T-helper 2 cell (primary cell): ENCODE measurements around the gene TEX30.

Source experiments
- DNase-seq, 5 experiments: peaks; one replicate each; pipeline versions ENCODE4 v3.0.0 to v3.0.0-alpha.2; 2012 to 2022

The TEX30 gene

GRCh38 chr13:102779436-102780159, 6.0 kb upstream of the TEX30 start:
- peak in 2 of 5 experiments; percentile 62 to 96 for DNase-seq

- DNase-seq, result no peak
Measured at GRCh38 chr13:102777736-102778135, 4.2 kb upstream of the TEX30 start.

- no peak for DNase-seq
Measured at GRCh38 chr13:102776271-102776670, 2.7 kb upstream of the TEX30 start.

DNA sequence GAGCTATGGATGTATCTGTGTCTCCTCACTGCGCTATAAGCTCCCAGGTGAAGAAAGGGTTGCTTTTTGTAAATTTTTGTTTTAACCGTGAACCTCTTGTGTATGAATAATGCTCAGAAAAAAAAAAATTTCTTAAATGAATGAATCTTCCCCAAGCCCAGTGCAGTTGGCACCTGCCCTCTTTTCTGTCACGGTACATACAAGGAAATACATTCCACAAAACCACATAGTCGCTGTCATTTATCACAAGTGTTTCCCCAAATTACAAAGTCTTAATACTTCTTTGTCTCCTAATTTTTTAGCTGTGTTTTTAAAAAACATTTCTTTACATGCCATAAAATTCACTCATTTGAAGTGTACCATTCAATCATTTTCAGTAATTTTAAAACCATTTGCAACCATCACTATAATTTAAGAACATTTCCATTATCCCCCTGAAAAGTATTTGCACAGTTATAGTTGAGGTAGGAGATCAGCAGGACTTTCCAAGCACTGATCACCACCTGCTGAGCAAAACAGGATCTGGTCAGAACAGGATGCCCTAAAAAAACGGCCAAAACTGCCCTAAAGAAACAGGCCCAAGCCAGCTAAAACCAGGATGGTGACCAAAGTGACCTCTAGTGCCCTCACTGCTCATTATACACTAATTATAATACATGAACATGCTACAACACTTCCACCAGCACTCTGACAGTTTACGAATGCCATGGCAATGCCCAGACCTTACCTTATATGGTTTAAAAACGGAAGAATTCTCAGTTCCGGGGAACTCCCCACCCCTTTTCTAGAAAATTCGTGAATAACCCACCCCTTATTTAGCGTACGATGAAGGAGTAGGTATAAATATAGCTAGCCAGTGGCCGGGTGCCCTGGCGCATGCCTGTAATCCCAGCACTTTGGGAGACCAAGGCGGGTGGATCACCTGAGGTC, 1.3 kb upstream of the TEX30 start:
- DNase-seq, result no peak

DNA sequence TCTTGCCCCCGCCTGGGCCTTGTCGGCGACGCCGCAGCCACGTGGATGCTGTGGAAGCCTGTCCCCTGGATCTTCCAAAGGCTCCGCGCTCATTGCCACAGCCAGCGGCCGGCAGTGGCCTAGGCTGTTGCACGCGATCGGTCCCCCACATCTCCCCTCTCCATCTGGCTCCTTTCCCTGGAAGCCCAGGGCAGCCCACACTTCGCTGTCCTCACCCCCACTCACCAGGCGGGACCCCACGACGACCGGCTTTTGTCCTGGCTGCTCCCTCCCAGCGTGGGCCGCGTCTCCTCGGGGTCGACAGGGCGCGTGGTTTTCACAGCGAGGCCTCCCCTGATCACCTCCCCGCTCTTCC, 605 bp upstream of the TEX30 start:
- no peak for DNase-seq

- no peak for DNase-seq
Measured at GRCh38 chr13:102772042-102772425, 1.6 kb downstream of the TEX30 start.

- no peak for DNase-seq
Measured at GRCh38 chr13:102771298-102772041, 2.1 kb downstream of the TEX30 start.

GRCh38 chr13:102770435-102770834, 3.2 kb downstream of the TEX30 start:
- DNase-seq, result no peak

DNA sequence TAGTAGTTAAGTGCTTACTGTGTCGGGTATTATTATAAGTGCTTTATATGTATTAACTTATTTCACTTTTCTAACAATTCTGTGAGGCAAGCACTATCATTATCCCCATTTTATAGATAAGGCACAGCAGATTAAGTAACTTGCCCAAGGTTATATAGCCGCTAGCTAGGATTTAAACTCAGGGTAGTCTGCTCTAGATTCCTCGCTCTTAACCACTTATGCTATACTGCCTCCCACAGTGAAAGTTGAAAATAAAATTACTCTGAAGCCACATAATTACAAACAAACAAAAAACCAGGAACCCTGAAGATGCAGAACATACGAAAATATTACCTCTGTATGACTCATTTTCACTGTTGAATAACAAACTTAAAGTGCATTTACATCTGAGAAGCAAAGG, 3.9 kb downstream of the TEX30 start:
- DNase-seq, result peak in 1 of 5 experiments; percentile 39

DNA sequence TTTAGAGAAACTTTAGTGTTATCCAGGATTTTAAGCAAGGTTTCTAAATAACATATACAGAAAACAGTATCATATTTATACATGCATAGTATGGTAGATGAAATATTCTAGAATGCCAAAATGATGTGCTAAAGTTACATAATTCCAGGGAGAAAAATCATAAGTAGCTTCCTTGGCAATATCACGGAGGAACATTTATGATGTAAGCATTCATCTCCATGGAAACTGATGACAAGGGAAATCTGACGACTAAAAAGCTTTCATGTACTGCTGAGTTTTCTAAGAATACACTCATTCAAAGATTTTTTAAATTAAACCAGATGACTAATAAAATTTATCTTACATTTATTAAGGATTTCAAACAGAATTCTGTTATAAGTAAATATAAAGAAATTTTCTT, 4.7 kb downstream of the TEX30 start:
- no peak for DNase-seq

DNA sequence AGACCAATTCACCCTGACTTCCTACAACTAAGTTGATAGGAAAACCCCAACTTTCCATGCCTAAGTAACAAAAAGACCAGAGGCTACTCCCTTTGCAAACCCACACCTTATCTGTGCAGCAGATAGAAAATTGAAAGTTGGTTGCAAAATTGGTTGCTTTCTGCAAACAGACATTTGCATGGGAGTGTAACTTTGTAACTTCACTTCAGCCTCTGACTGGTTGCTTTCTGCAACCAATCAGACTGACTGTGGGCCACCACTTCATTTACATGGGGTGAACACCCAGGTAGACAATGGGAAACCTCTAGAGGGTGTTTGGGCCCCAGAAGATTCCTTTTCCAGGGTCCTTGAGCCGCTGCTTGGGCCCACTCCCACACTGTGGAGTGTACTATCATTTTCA, 9.8 kb downstream of the TEX30 start:
- no peak for DNase-seq

DNA sequence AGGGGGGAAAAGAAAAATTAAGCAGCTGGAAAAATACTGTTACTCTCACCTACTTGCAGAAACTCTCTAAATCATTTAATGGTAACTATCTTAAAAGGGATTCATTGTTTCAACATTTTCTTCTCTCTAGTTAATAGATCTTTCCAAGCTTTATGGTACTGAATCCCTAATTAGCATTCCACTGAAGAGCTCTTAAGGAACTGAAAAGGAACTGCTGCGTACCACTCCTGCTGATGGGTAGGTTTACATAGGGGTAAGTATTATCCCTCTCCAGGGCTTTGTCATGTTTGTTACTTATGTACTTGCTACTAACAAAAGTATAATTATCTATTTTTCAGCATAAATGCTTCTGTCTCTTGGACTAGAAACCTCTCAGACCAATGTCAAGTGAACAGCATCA, 12.5 kb downstream of the TEX30 start:
- no peak for DNase-seq

GRCh38 chr13:102758842-102759241, 14.7 kb downstream of the TEX30 start:
- DNase-seq, result no peak

- no peak for DNase-seq
Measured at GRCh38 chr13:102757006-102757405, 16.6 kb downstream of the TEX30 start.

- no peak for DNase-seq
Measured at GRCh38 chr13:102751886-102752285, 21.7 kb downstream of the TEX30 start.

DNA sequence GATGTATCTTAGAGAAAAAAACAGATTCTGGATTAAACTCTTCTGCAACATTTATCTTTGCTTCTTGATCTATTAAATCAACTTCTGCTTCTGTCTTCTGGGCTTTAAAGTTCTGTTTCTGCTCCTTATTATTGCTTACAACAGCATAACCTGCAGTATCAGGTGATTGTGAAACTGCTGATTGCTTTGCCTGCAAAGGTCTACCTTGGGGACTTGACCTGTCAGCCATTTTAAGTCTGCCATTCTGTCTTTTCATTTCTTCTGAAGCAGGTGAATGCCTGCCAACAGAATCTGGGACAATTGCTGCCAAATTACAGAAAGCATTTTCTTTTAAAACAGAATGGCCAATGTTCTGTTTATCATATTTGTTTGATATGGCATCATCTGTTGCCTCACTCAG, 31.1 kb downstream of the TEX30 start:
- DNase-seq, result no peak

GRCh38 chr13:102742101-102742500, 31.5 kb downstream of the TEX30 start:
- DNase-seq, result no peak

- peak in 1 of 5 experiments; percentile 66 for DNase-seq
Measured at GRCh38 chr13:102729560-102730270, 43.9 kb downstream of the TEX30 start.

DNA sequence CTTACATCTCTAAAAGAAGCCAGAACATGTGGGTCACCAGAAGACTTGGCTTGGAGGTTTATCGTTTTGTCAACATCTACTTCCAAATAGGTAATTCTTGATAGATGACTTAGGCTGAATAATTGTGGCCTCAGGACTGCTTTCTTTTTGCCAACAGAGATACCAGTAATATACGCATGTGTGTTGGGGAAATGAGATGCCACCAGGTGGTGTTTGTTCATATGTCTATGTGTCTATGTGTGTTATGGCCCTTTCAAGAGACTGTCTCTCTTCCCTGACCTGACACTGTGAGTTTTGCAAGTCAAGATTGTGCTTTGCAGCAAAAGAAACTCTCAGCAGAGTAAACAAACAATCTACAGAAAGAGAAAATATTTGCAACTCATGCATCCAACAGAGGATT, 47.2 kb downstream of the TEX30 start:
- DNase-seq, result peak in 1 of 5 experiments; percentile 77

DNA sequence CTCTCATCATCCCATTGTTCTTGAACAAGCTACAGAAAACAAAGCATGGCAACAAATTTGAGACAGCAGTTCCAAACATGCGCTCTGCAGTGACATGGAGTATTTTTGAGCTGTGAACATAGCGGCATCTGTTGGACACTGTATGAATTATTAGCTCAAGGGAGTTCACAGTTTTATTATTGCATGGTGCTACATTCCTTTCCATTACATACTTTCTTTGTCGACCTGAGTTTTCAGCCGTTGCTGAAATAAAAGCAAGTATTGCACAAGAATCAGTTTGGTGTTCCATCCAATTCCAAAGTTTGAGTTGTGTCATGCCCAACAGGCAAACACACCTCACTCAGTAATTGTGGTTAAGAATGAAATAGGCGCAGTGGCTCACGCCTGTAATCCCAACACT, 48.7 kb downstream of the TEX30 start:
- DNase-seq, result peak in 1 of 5 experiments; percentile 53

- DNase-seq, result peak in 2 of 5 experiments; percentile 18 to 52
Measured at GRCh38 chr13:102721800-102722231, 51.8 kb downstream of the TEX30 start.

- DNase-seq, result no peak
Measured at GRCh38 chr13:102718746-102719145, 54.8 kb downstream of the TEX30 start.
